Ovary (tissue), 9 donors: ENCODE measurements around the gene LYPD1. TPM values are rescaled to one million over a fixed set of nuclear protein-coding genes. Genes with fewer than 3 reads are reported as not detected.

Experiments used
- DNase-seq, 5 donors: peaks; one replicate each; pipeline ENCODE4 v3.0.0-alpha.2; 2019 to 2020
- H3K27ac ChIP-seq, 2 donors: fragments of 200-600 bp; one replicate each; pipeline versions ENCODE4 v1.5.1 to v1.8.0; 2019 to 2022
- H3K27me3 ChIP-seq: fragments of 200-600 bp; one replicate; pipeline ENCODE4 v1.8.0; 2022
- H3K36me3 ChIP-seq: fragments of 200-600 bp; sonication (generic); one replicate; pipeline ENCODE4 v1.5.1; 2019
- H3K4me1 ChIP-seq: one replicate; pipeline ENCODE4 v1.8.1; 2013; ENCODE audit warnings: mild to moderate bottlenecking, moderate library complexity; ENCODE audit not compliant: insufficient read depth
- H3K4me3 ChIP-seq: fragments of 200-600 bp; sonication (generic); one replicate; pipeline ENCODE4 v1.5.1; 2017
- H3K9me3 ChIP-seq, 2 donors: fragments of 200-600 bp in 1 of 2; sonication (generic) in 1 of 2; one replicate each; pipeline versions ENCODE4 v1.5.1 to v1.8.1; 2013 to 2019; ENCODE audit warnings: mild to moderate bottlenecking in 1 of 2, moderate library complexity in 1 of 2
- CTCF ChIP-seq, 3 donors: fragments of 450-650 bp in 2 of 3; fragments of 200-600 bp in 1 of 3; IDR thresholded peaks; one replicate each; pipeline versions ENCODE4 v1.5.1 to v1.8.0; 2016 to 2022; ENCODE audit warnings: antibody characterized with exemption in 3 of 3, mild to moderate bottlenecking in 1 of 3
- EP300 ChIP-seq: sonication (generic); formaldehyde crosslinking; IDR thresholded peaks from one replicate; pipeline ENCODE4 v1.6.1; 2017; ENCODE audit warnings: antibody characterized with exemption
- POLR2A ChIP-seq: fragments of 450-650 bp; IDR thresholded peaks from one replicate; pipeline ENCODE4 v1.6.1; 2017; ENCODE audit warnings: antibody characterized with exemption, mild to moderate bottlenecking, moderate library complexity
- WGBS, 3 donors: extraction: QIAGEN DNeasy Blood & Tissue Kit in 1 of 3; methylation state at CpG; one replicate each; pipeline versions ENCODE4 v1.1.5 to v1.1.7; 2013 to 2017; 5-methylcytosine and 5-hydroxymethylcytosine counted together
- intact Hi-C, 4 donors: fragments of 100-400 bp; cut with DNase I; formaldehyde crosslinking; loops; one replicate each; pipeline versions ENCODE4 v1.11.0 to v1.15.1; 2022 to 2023
- polyA plus RNA-seq, 2 donors: library from polyadenylated mRNA; stranded (reverse); fragments of 200-250 nt in 1 of 2; fragments of 350-450 nt in 1 of 2; fragmentation: Illumina TruSeq in 1 of 2; extraction: RNeasy Lipid Tissue Mini Kit (QIAGEN cat#74804) in 1 of 2; gene quantifications; one replicate each; pipeline ENCODE4 v1.2.3, GENCODE V29; 2013 to 2014
- total RNA-seq, 7 donors: library from RNA; depleted of rRNA in 2 of 7; stranded (reverse); fragments of >200 nt in 2 of 7; fragmentation: NEBNext Ultra II Directional in 3 of 7; extraction: Animal tissue kit (Norgen Biotek cat#: 25700) in 3 of 7; gene quantifications; one replicate each; pipeline versions ENCODE4 v1.1.0 to v1.2.4, GENCODE V29; 2016 to 2023
- donor health status: DM: no; HTN: no; CAD: no; lungs with moderate emphysema.
- donor health status: DM: no; HTN: no; CAD: no.
- donor health status: Bipolar disorder and iron deficiency.
- donor health status: DM: yes; HTN: yes; CAD: no.
- donor health status: DM: no; HTN: no; CAD: no.
- donor health status: DM: yes; HTN: yes; CAD: no.

LYPD1 gene
- total and polyA plus RNA-seq, 9 donors = 0.83 to 77.3 (median 6.9) TPM; not detected in 2

- no peak overlapping the region for H3K27ac ChIP-seq
- DNase-seq = no peak
- no peaks in the 10 kb centered on the region for H3K36me3 ChIP-seq
- H3K4me1 ChIP-seq = no peaks in the 10 kb centered on the region
- TF ChIP-seq EP300 (no peak), POLR2A (no peak), CTCF (IDR thresholded peaks at IDR 0.05) (no peak)
- no peak overlapping the region for H3K4me3 ChIP-seq
- intact Hi-C loops = no loop called here
- 84 to 88% (median 87%) methylated on average over 35 of the region's 35 CpGs for WGBS, 3 donors
- no peaks in the 10 kb centered on the region for H3K27me3 ChIP-seq
- H3K9me3 ChIP-seq = no peaks in the 10 kb centered on the region
Observed at GRCh38 chr2:132645176-132645575, 24.8 kb downstream of the LYPD1 start.

GRCh38 chr2:132642415-132642814 is 27.6 kb downstream of the LYPD1 start:
- no peaks in the 10 kb centered on the region for H3K9me3 ChIP-seq
- no peaks in the 10 kb centered on the region for H3K36me3 ChIP-seq
- intact Hi-C loops = no loop called here
- TF ChIP-seq EP300 = no peak
- TF ChIP-seq POLR2A = no peak
- no peak for TF ChIP-seq CTCF (IDR thresholded peaks at IDR 0.05)
- H3K4me1 ChIP-seq = no peaks in the 10 kb centered on the region
- H3K27me3 ChIP-seq = no peaks in the 10 kb centered on the region
- no peak overlapping the region for H3K27ac ChIP-seq
- no peak for DNase-seq
- 55 to 60% (median 57%) methylated on average over 2 of the region's 2 CpGs for WGBS, 3 donors
- no peak overlapping the region for H3K4me3 ChIP-seq

GRCh38 chr2:132641819-132642218 is 28.2 kb downstream of the LYPD1 start:
- H3K27me3 ChIP-seq = no peaks in the 10 kb centered on the region
- H3K9me3 ChIP-seq = no peaks in the 10 kb centered on the region
- H3K36me3 ChIP-seq = no peaks in the 10 kb centered on the region
- H3K4me1 ChIP-seq = no peaks in the 10 kb centered on the region
- no peak overlapping the region for H3K27ac ChIP-seq
- no peak for TF ChIP-seq POLR2A
- TF ChIP-seq CTCF (IDR thresholded peaks at IDR 0.05) = no peak
- TF ChIP-seq EP300 = no peak
- no peak overlapping the region for H3K4me3 ChIP-seq
- intact Hi-C loops = no loop called here
- no peak for DNase-seq

GRCh38 chr2:132640116-132640515 is 29.9 kb downstream of the LYPD1 start:
- intact Hi-C loops = no loop called here
- H3K4me3 ChIP-seq = no peak overlapping the region
- no peaks in the 10 kb centered on the region for H3K27me3 ChIP-seq
- no peaks in the 10 kb centered on the region for H3K36me3 ChIP-seq
- H3K9me3 ChIP-seq = no peaks in the 10 kb centered on the region
- no peaks in the 10 kb centered on the region for H3K4me1 ChIP-seq
- TF ChIP-seq EP300 = no peak
- DNase-seq = no peak
- no peak overlapping the region for H3K27ac ChIP-seq

- no peaks in the 10 kb centered on the region for H3K36me3 ChIP-seq
- no peak overlapping the region for H3K4me3 ChIP-seq
- no peaks in the 10 kb centered on the region for H3K27me3 ChIP-seq
- no peaks in the 10 kb centered on the region for H3K9me3 ChIP-seq
- DNase-seq = no peak
- no peaks in the 10 kb centered on the region for H3K4me1 ChIP-seq
- TF ChIP-seq EP300 (no peak), POLR2A (no peak), CTCF (IDR thresholded peaks at IDR 0.05) (no peak)
- WGBS, 3 donors = 85 to 87% (median 87%) methylated on average over 5 of the region's 5 CpGs
- no peak overlapping the region for H3K27ac ChIP-seq
- intact Hi-C loops = no loop called here
Observed at GRCh38 chr2:132638313-132639040, 31.5 kb downstream of the LYPD1 start.
